Measurements from ENCODE around the gene TRAPPC14.
"Not testable (repeated sequence)": the region's sequence is repeated elsewhere in the genome, so short reads cannot be mapped to it uniquely, and the experiment has no call there.

The TRAPPC14 gene

DNA sequence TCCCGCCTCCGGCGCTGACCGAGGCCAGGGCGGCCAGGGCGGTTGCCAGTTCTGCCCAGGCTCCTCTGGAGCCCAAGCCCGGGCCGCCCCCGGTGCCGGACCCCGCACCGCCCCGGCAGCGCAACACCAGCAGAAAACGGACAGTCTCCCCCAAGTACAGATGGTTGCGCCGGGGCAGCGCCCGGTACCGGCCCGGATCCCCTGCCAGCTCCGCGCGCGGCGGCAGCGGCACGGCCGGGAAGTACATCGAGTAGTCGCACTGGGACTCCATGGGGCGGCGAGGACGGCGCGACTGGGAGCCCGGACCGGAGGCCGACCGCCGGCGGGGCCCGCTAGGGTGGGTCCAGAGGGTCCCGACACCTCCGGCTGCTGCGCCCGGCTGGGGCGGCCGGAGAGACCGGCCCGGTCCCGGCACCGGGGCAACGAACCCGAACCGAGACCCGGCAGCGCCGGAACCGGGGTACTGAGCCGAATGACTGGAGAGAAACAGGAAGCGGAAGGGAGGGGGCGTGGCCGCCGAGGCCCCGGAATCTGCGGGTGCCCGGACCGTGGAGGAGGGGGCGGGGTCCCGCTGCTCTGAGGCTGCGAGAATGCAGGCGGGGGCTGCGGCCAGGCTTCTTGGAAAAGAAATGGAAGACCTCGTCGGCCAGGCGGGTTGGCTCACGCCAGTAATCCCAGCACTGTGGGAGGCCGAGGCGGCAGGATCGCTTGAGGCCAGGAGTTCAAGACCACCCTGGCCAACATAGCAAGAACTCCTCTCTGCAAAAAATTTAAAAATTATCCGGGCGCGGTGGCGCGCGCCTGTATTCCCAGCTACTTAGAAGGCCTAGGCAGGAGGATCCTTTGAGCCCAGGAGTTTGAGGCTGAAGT is at the start of gene TRAPPC14:
Gene TRAPPC14 (minus strand): TSS at position 495 of the 870 bp plus-strand sequence. CDS start 224 bp downstream, at position 271.
- DNase-seq (ENCODE audit: low spot score) = peak; percentile 99

DNA sequence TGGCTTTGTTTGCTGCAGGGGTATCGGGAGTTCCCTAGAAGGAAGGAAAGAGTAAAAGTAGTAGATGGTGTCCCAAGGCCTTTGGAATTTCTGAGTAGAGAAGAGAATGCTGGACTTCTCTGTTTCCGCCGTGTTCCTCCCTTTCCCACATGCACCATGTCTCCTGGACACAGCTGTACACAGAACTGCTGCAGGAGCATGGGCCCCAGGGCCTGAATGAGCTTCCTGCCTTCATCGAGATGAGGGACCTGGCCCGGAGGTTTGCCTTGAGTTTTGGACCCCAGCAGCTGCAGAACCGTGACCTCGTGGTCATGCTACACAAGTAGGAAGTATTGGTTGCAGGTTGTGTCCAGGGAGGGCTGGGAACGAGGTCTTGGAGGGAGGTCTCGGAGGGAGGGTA is 45.9 kb upstream of the TRAPPC14 start:
- DNase-seq (ENCODE audit: low spot score) = no peak

- DNase-seq (ENCODE audit: low spot score) = no peak
Measured at GRCh38 chr7:100200693-100201092, 42.2 kb upstream of the TRAPPC14 start.

DNA sequence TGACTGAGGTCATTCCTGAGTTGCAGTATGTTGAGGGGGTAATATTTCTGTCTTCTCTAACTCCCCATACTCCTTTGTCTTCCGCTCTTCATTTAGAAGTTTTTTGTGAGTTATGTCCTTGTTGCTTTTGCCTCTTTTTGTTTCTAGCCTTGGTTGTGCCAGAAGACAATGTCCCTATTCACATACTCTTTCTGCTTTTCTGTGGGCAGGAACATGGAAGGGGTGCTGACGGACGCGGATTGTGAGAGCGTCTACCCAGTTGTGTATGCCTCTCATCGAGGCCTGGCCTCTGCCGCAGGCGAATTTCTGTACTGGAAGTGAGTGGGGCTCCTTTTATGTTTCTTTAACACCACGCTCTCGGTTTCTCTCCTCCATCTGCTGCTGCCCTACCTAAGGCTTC is 39.7 kb upstream of the TRAPPC14 start:
- DNase-seq (ENCODE audit: low spot score) = no peak

GRCh38 chr7:100195901-100196322 is 37.4 kb upstream of the TRAPPC14 start:
- not testable (repeated sequence) for DNase-seq (ENCODE audit: low spot score)

GRCh38 chr7:100195222-100195621 is 36.7 kb upstream of the TRAPPC14 start:
- no peak for DNase-seq (ENCODE audit: low spot score)

- no peak for DNase-seq (ENCODE audit: low spot score)
Measured at GRCh38 chr7:100192969-100193368, 34.4 kb upstream of the TRAPPC14 start.

- not testable (repeated sequence) for DNase-seq (ENCODE audit: low spot score)
Measured at GRCh38 chr7:100192281-100192862, 33.8 kb upstream of the TRAPPC14 start.

DNA sequence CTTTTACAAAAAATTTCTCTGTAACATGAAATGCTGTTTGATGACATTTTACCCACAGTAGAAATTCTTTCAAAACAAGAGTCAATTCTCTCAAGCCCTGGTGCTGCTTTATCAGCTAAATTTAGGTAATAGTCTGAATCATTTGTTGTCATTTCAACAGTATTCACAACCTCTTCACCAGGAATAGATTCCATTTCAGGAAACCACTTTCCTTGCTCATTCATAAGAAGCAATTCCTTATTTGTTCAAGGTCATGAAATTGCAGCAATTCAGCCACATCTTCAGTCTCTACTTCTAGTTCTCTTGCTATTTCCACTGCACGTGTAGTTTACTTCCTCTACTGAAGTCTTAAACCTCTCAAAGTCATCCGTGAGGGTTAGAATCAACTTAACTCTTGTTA is 33.3 kb upstream of the TRAPPC14 start:
- DNase-seq (ENCODE audit: low spot score) = no peak

- DNase-seq (ENCODE audit: low spot score) = no peak
Measured at GRCh38 chr7:100190048-100190711, 31.7 kb upstream of the TRAPPC14 start.

DNA sequence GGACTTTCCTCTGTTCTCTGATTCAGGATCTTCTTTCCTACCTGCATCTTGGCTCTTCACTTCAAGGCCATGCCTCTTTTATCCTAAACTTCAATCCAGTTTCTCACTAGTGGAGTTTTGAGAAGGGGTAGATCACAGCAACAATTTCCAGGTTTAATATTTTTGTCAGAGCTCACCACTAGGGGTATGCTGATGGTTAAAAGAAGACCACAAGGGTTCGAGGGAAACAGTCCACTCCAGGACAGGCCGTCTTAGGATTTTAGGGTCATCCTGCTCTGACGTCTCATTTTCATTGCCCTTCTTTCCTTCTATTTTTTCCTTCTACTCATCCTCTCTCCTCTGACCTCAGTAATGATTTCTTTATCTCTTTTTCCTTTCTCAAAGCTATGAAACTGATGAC is 30.5 kb upstream of the TRAPPC14 start:
- DNase-seq (ENCODE audit: low spot score) = no peak

DNA sequence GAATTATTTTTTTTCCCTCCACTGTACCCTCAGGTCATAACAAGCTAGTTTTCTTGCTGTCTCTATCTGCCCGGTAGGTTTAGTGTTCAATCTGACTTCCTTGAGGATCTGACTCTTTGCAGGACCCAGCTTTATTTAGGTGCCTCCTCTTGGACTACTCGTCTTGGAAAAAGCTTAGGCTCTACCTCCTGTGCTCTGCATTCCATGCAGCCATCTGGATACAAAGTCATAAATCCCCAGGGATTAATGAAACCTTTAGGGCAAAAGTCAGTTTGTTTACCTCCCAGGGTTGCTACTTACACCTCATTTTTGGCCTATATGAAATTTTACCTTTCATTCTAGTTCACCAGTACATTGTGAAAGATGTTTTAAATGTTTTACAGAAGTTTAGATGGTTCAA is 27.2 kb upstream of the TRAPPC14 start:
- no peak for DNase-seq (ENCODE audit: low spot score)

DNA sequence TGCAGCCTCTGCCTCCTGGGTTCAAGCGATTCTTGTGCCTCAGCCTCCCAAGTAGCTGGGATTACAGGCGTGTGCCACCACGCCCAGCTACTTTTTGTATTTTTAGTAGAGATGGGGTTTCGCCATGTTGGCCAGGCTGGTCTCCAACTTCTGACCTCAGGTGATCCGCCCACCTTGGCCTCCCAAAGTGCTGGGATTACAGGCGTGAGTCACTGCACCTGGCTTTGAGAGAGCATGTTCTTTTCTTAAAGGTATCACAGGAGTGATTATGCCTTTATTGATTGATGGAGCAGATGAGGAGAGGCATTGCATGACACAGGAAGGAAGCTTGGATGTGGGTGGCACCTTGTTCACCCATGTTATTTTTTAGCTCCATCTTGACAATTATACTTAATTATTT is 24.6 kb upstream of the TRAPPC14 start:
- not testable (repeated sequence) for DNase-seq (ENCODE audit: low spot score)

DNA sequence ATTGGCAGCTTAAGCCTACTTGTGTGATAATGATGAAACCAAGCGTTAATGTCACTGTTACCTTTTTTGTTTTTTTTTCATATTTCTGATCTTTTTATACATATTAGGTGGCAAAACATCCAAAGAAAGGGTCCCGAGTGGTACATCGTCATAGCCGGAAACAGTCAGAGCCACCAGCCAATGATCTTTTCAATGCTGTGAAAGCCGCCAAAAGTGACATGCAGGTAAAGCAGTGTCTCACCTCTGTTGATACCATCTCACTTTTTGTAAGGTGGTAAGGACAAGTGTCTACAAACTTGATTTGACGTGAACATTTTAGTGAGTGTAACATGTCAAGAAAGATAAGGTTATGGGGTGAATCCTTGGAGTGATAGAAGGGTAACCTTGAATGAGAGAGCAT is 24.1 kb upstream of the TRAPPC14 start:
- DNase-seq (ENCODE audit: low spot score) = not testable (repeated sequence)

DNA sequence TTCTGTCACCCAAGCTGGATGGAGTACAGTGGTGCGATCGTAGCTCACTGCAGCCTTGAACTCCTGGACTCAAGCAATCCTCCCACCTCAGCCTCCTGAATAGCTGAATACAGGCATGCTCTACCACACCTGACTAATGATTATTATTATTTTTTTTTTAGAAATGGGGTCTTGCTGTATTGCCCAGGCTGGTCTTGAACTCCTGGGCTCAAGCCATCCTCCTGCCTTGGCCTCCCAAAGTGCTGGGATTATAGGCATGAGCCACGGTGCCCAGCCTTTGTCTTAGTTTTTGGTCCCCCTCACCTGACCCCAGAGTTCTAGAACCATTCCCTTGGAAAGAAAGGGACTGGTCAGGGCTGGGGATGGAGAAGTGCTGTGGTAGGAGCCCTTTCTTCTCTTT is 21.6 kb upstream of the TRAPPC14 start:
- DNase-seq (ENCODE audit: low spot score) = not testable (repeated sequence)

DNA sequence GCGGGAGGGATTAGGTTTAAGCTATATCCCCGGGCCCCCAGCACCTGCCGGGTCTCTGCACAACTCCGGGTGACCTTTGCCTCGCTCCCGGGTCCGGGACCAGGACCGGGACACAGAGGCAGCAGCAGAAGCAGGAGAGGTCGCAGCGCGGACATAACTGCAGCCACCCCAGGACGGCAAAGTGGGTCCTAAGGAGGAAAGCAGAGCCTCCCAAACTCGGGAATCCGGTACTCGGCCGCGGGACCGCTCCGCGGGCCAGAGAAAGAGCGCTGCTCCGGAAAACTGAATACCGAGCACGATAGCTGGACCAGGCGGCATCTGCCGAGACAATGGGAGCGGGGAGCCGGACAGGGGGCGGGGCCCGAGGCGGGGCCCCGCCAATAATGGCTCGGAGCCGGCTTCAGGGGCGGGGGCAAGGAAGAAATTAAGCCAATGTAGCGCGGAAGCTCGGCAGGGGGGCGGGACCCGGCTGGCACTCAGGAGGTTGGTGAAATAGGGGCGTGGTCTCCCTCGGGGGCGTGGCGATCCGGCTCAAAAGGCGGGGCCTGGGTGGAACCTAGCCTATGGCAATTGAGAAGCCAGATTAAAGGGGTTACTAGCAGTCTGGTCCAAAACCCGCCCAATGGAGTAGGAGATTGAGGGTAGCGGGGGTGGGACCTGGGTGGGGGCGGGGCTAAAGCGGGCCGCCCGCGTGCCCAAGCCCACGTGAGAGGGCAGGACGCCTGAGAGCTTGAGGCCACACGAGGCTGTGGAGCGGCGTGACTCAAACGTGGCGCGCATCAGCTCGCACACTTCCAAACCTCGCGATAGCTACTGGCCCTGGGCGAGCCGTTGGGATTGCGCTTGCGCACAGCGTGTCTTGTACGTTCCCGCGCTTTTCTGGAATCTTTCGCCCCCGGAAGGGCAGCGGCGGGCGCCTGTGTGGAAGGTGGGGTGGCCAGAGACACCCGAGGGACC is 18.8 kb upstream of the TRAPPC14 start, which contains the start of the genes GPC2 and STAG3:
Gene GPC2 (minus strand): TSS at position 337 of the 957 bp plus-strand sequence. CDS start 182 bp downstream, at position 155.
Gene STAG3 (plus strand): TSS at position 874 of the 957 bp plus-strand sequence. CDS start 2,639 bp downstream, outside the sequence.
- DNase-seq (ENCODE audit: low spot score) = peak; percentile 94

DNA sequence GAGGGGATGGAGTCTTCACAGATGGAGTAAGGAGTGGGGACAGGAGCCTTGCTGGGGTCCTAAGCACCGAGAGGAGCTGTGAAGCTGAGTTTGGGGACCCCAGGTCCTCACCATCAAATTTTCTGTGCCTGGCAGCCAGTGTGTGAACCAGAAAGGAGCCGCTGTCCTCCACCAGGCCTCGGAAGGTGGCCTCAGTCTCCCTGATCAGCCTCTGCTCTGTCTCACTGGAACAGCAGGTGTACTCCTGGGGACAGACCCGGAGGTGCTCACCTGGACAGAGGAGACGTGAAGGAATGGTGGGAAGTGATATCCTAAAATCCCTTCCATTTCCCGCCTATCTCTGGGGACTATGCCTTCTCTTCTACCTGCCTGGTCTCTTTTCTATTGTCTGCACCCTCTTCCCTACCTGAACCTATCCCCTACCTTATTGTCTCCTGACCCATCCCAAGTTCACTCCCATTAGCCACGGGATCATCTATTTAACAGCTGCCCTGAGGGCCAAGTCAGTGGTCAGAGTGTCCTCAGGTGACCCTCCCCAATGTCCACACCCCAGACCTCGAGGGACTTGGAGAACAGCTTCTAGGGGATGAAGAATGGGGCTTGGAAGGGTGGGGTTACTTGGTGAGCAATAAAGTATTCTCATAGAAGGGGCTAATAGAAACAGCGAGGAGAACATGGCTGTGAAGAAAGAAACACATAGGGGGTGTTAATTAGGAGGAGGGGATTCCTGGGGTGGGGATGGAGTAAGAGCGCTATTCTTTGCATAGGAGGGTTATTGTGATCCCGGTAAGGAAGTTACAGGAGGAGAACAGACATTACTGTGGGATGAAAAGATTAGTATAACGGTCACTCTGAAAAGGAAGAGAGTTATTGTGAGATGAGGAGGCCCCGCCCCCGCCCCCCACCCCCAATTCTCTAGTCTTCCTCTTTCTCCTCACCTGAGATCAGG is 17.8 kb upstream of the TRAPPC14 start:
- DNase-seq (ENCODE audit: low spot score) = no peak

- DNase-seq (ENCODE audit: low spot score) = no peak
Measured at GRCh38 chr7:100175296-100175935, 16.9 kb upstream of the TRAPPC14 start.

GRCh38 chr7:100174582-100174981 is 16.1 kb upstream of the TRAPPC14 start:
- no peak for DNase-seq (ENCODE audit: low spot score)

All from hepatic stellate cell (primary cell).